H1 (cell line): ENCODE data around the gene GSDMA. TPM values are rescaled to one million over a fixed set of nuclear protein-coding genes. Genes with fewer than 3 reads are reported as not detected.

ENCODE experiments used
- CTCF ChIA-PET: fragments of 300-600 bp; sonication (Branson Sonifier 250); formaldehyde crosslinking; loops from one replicate; lab custom pipeline; 2021; ENCODE audit not compliant: partially characterized antibody; lab: Charles Lee
- POLR2A ChIA-PET: fragments of 300-600 bp; sonication (Branson Sonifier 250); formaldehyde crosslinking; loops from one replicate; lab custom pipeline; 2021; ENCODE audit warnings: inconsistent platforms; ENCODE audit not compliant: partially characterized antibody; lab: Charles Lee
- DNase-seq, 2 experiments: peaks; one replicate each; pipeline versions ENCODE4 v3.0.0 to v3.0.0-alpha.2; 2010 to 2022; ENCODE audit warnings: low spot score in 2 of 2, low read depth in 1 of 2, mixed read lengths in 1 of 2
- FAIRE-seq: peaks from 2 replicates; lab custom pipeline; 2011; peaks lifted over from hg19 to GRCh38; lab: Jason Lieb, UNC
- H2AFZ ChIP-seq: 2 replicates; pipeline ENCODE4 v1.8.1; 2012; ENCODE audit warnings: low read length, inconsistent platforms
- H2AK5ac ChIP-seq: 2 replicates; pipeline ENCODE4 v1.6.1; 2013; ENCODE audit warnings: low read depth, low read length
- H2BK120ac ChIP-seq: replicated peaks from 2 replicates; pipeline ENCODE3; 2013; ENCODE audit warnings: low read depth, low read length, inconsistent platforms
- H2BK12ac ChIP-seq: 2 replicates; pipeline ENCODE4 v1.6.1; 2013; ENCODE audit warnings: low read depth, low read length
- H2BK15ac ChIP-seq: 2 replicates; pipeline ENCODE4 v1.6.1; 2013; ENCODE audit warnings: low read length
- H2BK20ac ChIP-seq: 2 replicates; pipeline ENCODE4 v1.6.1; 2013; ENCODE audit warnings: low read length
- H2BK5ac ChIP-seq: 2 replicates; pipeline ENCODE4 v1.6.1; 2013; ENCODE audit warnings: low read depth, low read length
- H3K14ac ChIP-seq: 2 replicates; pipeline ENCODE4 v1.6.1; 2013; ENCODE audit warnings: inconsistent platforms; ENCODE audit not compliant: insufficient read length
- H3K18ac ChIP-seq: 2 replicates; pipeline ENCODE4 v1.6.1; 2013; ENCODE audit warnings: low read length; ENCODE audit errors: extremely low read depth
- H3K23ac ChIP-seq: 2 replicates; pipeline ENCODE4 v1.6.1; 2013; ENCODE audit warnings: inconsistent platforms; ENCODE audit not compliant: insufficient read length
- H3K23me2 ChIP-seq: 2 replicates; pipeline ENCODE4 v1.6.1; 2013; ENCODE audit warnings: low read depth, low read length
- H3K27ac ChIP-seq: 2 replicates; pipeline ENCODE4 v1.6.1; 2011; ENCODE audit warnings: low read depth, low read length, inconsistent platforms
- H3K27me3 ChIP-seq, 4 experiments: replicated peaks in 1 of 4; 1 replicate in 1 of 4; 2 replicates in 3 of 4; pipeline versions ENCODE4 v1.6.1 to v1.8.1; 2011 to 2013; ENCODE audit warnings: low read length in 3 of 4, mild to moderate bottlenecking in 3 of 4, inconsistent platforms in 2 of 4, mixed read lengths in 2 of 4, moderate library complexity in 1 of 4; ENCODE audit not compliant: control insufficient read depth in 3 of 4, insufficient read depth in 3 of 4; ENCODE audit errors: extremely low read depth in 1 of 4
- H3K36me3 ChIP-seq, 4 experiments: 2 replicates each; pipeline versions ENCODE4 v1.6.1 to v1.8.1; 2011 to 2013; ENCODE audit warnings: mild to moderate bottlenecking in 4 of 4, low read length in 3 of 4, moderate library complexity in 2 of 4, control low read depth in 1 of 4, inconsistent platforms in 1 of 4; ENCODE audit not compliant: insufficient read depth in 4 of 4, control insufficient read depth in 2 of 4
- H3K4ac ChIP-seq: replicated peaks from 2 replicates; pipeline ENCODE3; 2013; ENCODE audit warnings: low read length, low read depth, mixed read lengths, inconsistent platforms; ENCODE audit not compliant: insufficient read length
- H3K4me1 ChIP-seq, 4 experiments: replicated peaks in 1 of 4; 1 replicate in 1 of 4; 2 replicates in 3 of 4; pipeline versions ENCODE4 v1.6.1 to v1.8.1; 2011 to 2013; ENCODE audit warnings: low read length in 3 of 4, inconsistent platforms in 2 of 4, mixed read lengths in 1 of 4; ENCODE audit not compliant: insufficient read depth in 4 of 4, control insufficient read depth in 3 of 4
- H3K4me2 ChIP-seq, 2 experiments: 2 replicates each; pipeline versions ENCODE4 v1.6.1 to v1.8.1; 2011 to 2013; ENCODE audit warnings: low read depth in 2 of 2, low read length in 2 of 2, control low read depth in 1 of 2, inconsistent platforms in 1 of 2, mild to moderate bottlenecking in 1 of 2; ENCODE audit not compliant: insufficient read depth in 1 of 2
- H3K4me3 ChIP-seq, 4 experiments: fragments of 200-600, 300-600 bp in 1 of 4; sonication (generic), shearing (Covaris generic), sonication (Bioruptor Twin) in 1 of 4; 2 replicates each; pipeline versions ENCODE4 v1.5.1 to v1.8.1; 2011 to 2016; ENCODE audit warnings: low read length in 4 of 4, low read depth in 3 of 4, control low read depth in 2 of 4, inconsistent platforms in 2 of 4, mild to moderate bottlenecking in 2 of 4, mixed read lengths in 1 of 4, moderate library complexity in 1 of 4; ENCODE audit not compliant: insufficient read depth in 2 of 4; ENCODE audit errors: extremely low read depth in 1 of 4
- H3K56ac ChIP-seq: replicated peaks from 2 replicates; pipeline ENCODE3; 2013; ENCODE audit warnings: low read depth, mild to moderate bottlenecking, mixed read lengths, low read length, inconsistent platforms; ENCODE audit not compliant: insufficient read length
- H3K79me1 ChIP-seq: 2 replicates; pipeline ENCODE4 v1.6.1; 2013; ENCODE audit warnings: low read depth, low read length, control low read depth
- H3K79me2 ChIP-seq, 2 experiments: 2 replicates each; pipeline versions ENCODE4 v1.6.1 to v1.8.1; 2012 to 2013; ENCODE audit warnings: low read length in 2 of 2, mild to moderate bottlenecking in 2 of 2, inconsistent platforms in 1 of 2; ENCODE audit not compliant: insufficient read depth in 2 of 2, control insufficient read depth in 1 of 2
- H3K9ac ChIP-seq, 4 experiments: replicated peaks in 1 of 4; 1 replicate in 1 of 4; 2 replicates in 3 of 4; pipeline versions ENCODE4 v1.6.1 to v1.8.1; 2011 to 2013; ENCODE audit warnings: low read depth in 3 of 4, low read length in 3 of 4, control low read depth in 2 of 4, mild to moderate bottlenecking in 2 of 4, moderate library complexity in 2 of 4, inconsistent platforms in 1 of 4; ENCODE audit errors: extremely low read depth in 1 of 4
- H3K9me3 ChIP-seq, 2 experiments: 2 replicates each; pipeline versions ENCODE4 v1.6.1 to v1.8.1; 2012 to 2013; ENCODE audit warnings: mild to moderate bottlenecking in 2 of 2, moderate library complexity in 2 of 2, control low read depth in 1 of 2, inconsistent platforms in 1 of 2, low read depth in 1 of 2, low read length in 1 of 2, mixed read lengths in 1 of 2; ENCODE audit not compliant: insufficient read depth in 2 of 2
- H4K20me1 ChIP-seq, 2 experiments: replicated peaks in 1 of 2; 2 replicates each; pipeline versions ENCODE3 to v1.8.1; 2011 to 2013; ENCODE audit warnings: inconsistent platforms in 2 of 2, low read length in 2 of 2, mild to moderate bottlenecking in 1 of 2; ENCODE audit not compliant: insufficient read depth in 2 of 2, control insufficient read depth in 1 of 2
- H4K5ac ChIP-seq: 2 replicates; pipeline ENCODE4 v1.6.1; 2013; ENCODE audit warnings: low read length, low read depth, mixed read lengths, inconsistent platforms; ENCODE audit not compliant: insufficient read length
- H4K8ac ChIP-seq: 2 replicates; pipeline ENCODE4 v1.8.0; 2013; ENCODE audit warnings: mild to moderate bottlenecking, moderate library complexity, low read length, inconsistent platforms; ENCODE audit not compliant: insufficient read depth; ENCODE audit errors: extremely low read depth
- H4K91ac ChIP-seq: replicated peaks from 2 replicates; pipeline ENCODE3; 2013; ENCODE audit warnings: low read length, mixed read lengths, inconsistent platforms; ENCODE audit not compliant: insufficient read length
- CHD1 ChIP-seq: IDR thresholded peaks from 2 replicates; pipeline ENCODE4 v1.6.1; 2012; ENCODE audit warnings: low read depth, low read length, improper control_type of control experiment
- SP2 ChIP-seq: IDR thresholded peaks from 2 replicates; pipeline ENCODE4 v1.6.1; 2012; ENCODE audit warnings: mild to moderate bottlenecking, low read length, inconsistent platforms
- WGBS, 2 experiments: shearing (Covaris generic) in 1 of 2; methylation state at CpG; one replicate each; pipeline versions ENCODE4 v1.1.6 to v1.1.7; 2013 to 2015; ENCODE audit warnings: low lambda C conversion rate in 2 of 2, mixed read lengths in 2 of 2, inconsistent platforms in 1 of 2, low coverage in 1 of 2, missing lambda C conversion rate in 1 of 2; ENCODE audit not compliant: insufficient replicate concordance in 2 of 2, insufficient coverage in 1 of 2, insufficient read length in 1 of 2; ENCODE audit errors: extremely low coverage in 1 of 2, missing lambda C conversion rate in 1 of 2; 5-methylcytosine and 5-hydroxymethylcytosine counted together
- polyA plus RNA-seq, 7 experiments: library from polyadenylated mRNA; depleted of rRNA in 3 of 7; stranded (reverse) in 5 of 7; unstranded in 2 of 7; fragments of >200 nt in 5 of 7; fragments of 200-250 nt in 2 of 7; gene quantifications; 1 replicate in 5 of 7; 2 replicates in 1 of 7; 4 replicates in 1 of 7; pipeline versions ENCODE4 v1.2.1 to v1.2.3, GENCODE V29; 2011 to 2013; ENCODE audit warnings: missing spikeins in 2 of 7, mixed read lengths in 2 of 7
- total RNA-seq: library from RNA; stranded (reverse); fragmentation: NEBNext Ultra II Directional; extraction: Animal tissue kit (Norgen Biotek cat#: 25700); gene quantifications from 2 replicates; pipeline ENCODE4 v1.2.1, GENCODE V29; 2021

Gene GSDMA
- total and polyA plus RNA-seq, 2 of the 8 experiments (the other 6 are each of a cell fraction or from before 2014, with no cell fraction given) = 0.03 TPM; not detected in 1

- no peak overlapping the region for H2BK15ac ChIP-seq
- no peak overlapping the region for H4K8ac ChIP-seq
- H3K14ac ChIP-seq = no peak overlapping the region
- H3K23ac ChIP-seq = no peak overlapping the region
- H3K27me3 ChIP-seq = no peaks in the 10 kb centered on the region
- H3K79me1 ChIP-seq = peaks cover 4% of the 10 kb centered on the region; the same call in 1 of the 2 replicates
- peak overlapping the region in 3 of 4 experiments; percentile 85 to 91 (median 90); a peak in 5 of 7 replicates for H3K9ac ChIP-seq
- H4K91ac ChIP-seq = no peak overlapping the region
- peaks cover 4 to 17% of the 10 kb centered on the region in 2 experiments for H4K20me1 ChIP-seq
- no peak overlapping the region for H3K56ac ChIP-seq
- no peak overlapping the region for H2BK20ac ChIP-seq
- no peak overlapping the region for H2AFZ ChIP-seq
- peaks cover 0 to 6% (median 3%) of the 10 kb centered on the region in 4 experiments; a peak in 4 of 7 replicates for H3K4me1 ChIP-seq
- WGBS, 2 experiments = 65% methylated on average over 7 of the region's 7 CpGs; no CpG with 5 or more reads in 1 of the 2 experiments
- H2BK120ac ChIP-seq = no peak overlapping the region
- H4K5ac ChIP-seq = no peak overlapping the region
- no peak overlapping the region for H3K27ac ChIP-seq
- no peak overlapping the region for H3K18ac ChIP-seq
- H2BK5ac ChIP-seq = no peak overlapping the region
- no peak overlapping the region for H2BK12ac ChIP-seq
- ChIA-PET POLR2A (interaction anchor here (1.0 to 2.0 kb wide), 5 partner anchors 10 to 158 kb away, joined by 3 to 4 read pairs (median 3); no protein-coding TSS in a partner anchor), CTCF (interaction anchor here (0.9 to 2.6 kb wide), 4 partner anchors 23 to 133 kb away, joined by 3 to 12 read pairs (median 4); no protein-coding TSS in a partner anchor)
- no peaks in the 10 kb centered on the region for H3K9me3 ChIP-seq
- peaks cover 12 to 28% of the 10 kb centered on the region in 2 experiments for H3K79me2 ChIP-seq
- H3K4me2 ChIP-seq = peak overlapping the region; percentile 69 to 90
- H3K23me2 ChIP-seq = peaks cover 17% of the 10 kb centered on the region
- peak overlapping the region; percentile 79 to 99 (median 90) for H3K4me3 ChIP-seq
- no peak overlapping the region for H3K4ac ChIP-seq
- H3K36me3 ChIP-seq = peaks cover 20 to 28% (median 26%) of the 10 kb centered on the region in 4 experiments
- FAIRE-seq = no peak
- no peak for DNase-seq
- no peak overlapping the region for H2AK5ac ChIP-seq
- TF ChIP-seq SP2 (no peak), CHD1 (no peak)
Measured at GRCh38 chr17:39981766-39982375, 19.1 kb downstream of the GSDMA start.
